HG02870 (cell line): ENCODE measurements around the gene CH25H.
A peak's percentile ranks its signal among the peaks of the same experiment; 100 is the strongest.
"Not testable (repeated sequence)": the region's sequence is repeated elsewhere in the genome, so short reads cannot be mapped to it uniquely, and the experiment has no call there.

Source experiments
- ATAC-seq: cut with Tn5 transposase; IDR thresholded peaks from one replicate; pipeline ENCODE4 v1.9.1; 2021; ENCODE audit warnings: mild to moderate bottlenecking, moderate library complexity; ENCODE audit not compliant: unreplicated experiment

The CH25H gene, protein sequence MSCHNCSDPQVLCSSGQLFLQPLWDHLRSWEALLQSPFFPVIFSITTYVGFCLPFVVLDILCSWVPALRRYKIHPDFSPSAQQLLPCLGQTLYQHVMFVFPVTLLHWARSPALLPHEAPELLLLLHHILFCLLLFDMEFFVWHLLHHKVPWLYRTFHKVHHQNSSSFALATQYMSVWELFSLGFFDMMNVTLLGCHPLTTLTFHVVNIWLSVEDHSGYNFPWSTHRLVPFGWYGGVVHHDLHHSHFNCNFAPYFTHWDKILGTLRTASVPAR

DNA sequence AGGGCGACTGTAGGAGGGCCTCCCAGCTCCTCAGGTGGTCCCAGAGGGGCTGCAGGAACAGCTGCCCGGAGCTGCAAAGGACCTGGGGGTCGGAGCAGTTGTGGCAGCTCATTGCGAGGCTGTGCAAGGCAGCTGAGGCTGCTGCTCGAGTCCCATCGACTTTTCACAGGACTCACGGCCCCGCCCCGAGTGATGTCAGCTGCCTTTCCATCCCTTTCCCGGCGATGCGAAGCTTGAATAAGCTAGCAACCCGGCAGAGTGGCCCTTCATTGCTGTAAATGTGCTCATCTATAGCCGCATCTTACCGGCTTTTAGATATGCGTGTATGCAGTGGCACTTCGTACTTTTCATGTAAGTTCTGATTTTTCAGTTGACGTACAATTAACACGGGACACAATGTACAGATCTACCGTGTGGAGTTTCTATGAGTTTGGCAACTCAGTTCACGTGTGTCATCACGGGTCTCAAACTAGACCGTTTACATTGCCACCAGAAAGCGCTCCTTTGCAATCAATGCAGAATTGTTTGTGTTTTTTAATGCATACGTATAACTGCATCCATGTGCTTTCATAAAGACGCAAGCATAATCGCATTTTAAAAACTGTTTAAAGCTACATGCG lies at the start of gene CH25H:
Gene CH25H, minus strand, starts transcription at position 137 of the 620 bp plus-strand sequence. Its CDS starts 25 bp downstream, at position 112.
- no peak for ATAC-seq

DNA sequence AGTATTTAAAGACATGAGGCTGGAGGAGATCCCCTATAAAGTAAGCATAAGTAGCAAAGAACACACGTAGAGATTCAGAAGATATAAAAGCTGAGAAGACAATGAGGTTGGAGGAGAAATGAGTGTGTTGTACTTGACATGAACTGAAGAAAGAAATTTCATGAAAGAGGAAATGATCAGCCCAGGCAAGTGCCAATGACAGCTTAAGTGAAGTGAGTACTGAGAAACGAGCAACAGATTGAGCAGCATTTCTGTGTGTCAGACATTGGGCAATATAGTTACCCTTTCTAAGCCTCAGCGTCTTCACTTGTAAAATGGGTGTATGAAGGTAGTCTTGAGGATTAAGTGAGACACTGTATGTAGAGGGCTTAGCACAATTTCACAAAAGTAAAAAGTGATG lies 49.2 kb upstream of the CH25H start:
- no peak for ATAC-seq

DNA sequence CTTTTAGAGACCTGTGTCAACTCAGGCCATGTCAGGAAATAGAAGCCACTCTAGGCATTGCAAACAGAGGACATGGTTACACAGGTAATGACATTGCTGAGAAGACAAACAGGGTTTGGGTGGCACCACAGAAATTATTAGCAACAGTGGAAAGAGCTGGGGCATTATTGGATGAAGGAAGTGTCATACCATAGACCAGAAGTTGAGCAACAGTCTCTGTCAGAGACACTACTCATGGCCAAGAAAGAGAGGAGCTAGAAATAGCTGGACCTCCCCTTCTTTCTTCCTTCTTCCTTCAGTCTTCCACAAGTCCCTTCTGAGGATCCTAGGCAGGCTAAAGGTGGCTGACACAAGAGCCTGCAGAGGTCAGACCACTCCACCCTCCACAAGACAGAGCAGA lies 48.7 kb upstream of the CH25H start:
- ATAC-seq = no peak

DNA sequence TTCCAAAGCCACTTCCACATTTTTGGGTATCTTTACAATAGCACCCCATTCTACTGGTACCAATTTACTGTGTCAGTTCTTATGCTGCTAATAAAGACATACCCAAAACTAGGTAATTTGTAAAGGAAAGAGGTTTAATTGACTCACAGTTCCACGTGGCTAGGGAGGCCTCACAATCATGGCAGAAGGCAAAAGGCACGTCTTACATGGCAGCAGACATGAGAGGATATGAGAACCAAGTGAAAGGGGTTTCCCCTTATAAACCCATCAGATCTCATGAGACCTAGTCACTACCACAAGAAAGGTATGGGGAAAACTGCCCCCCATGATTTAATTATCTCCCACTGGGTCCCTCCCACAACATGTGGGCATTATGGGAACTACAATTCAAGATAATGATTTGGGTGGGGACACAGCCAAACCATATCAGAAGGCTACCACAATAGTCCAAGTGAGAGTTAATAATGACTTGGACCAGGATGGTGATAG lies 48.0 kb upstream of the CH25H start:
- not testable (repeated sequence) for ATAC-seq

DNA sequence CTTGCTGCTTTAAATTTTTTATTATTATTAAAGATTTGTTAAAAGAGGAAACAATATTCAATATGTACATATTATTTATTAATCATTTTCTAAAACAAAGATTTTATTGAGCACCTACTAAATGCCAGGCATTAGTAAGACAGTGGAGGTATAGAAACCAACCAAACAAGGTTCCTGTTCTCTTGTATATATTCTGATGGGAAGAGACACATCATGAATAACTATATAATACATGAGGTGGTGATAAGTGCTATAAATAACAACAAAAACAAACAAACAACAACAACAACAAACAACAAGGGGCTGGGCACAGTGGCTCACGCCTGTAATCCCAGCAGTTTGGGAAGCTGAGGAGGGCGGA lies 45.1 kb upstream of the CH25H start:
- ATAC-seq = no peak

DNA sequence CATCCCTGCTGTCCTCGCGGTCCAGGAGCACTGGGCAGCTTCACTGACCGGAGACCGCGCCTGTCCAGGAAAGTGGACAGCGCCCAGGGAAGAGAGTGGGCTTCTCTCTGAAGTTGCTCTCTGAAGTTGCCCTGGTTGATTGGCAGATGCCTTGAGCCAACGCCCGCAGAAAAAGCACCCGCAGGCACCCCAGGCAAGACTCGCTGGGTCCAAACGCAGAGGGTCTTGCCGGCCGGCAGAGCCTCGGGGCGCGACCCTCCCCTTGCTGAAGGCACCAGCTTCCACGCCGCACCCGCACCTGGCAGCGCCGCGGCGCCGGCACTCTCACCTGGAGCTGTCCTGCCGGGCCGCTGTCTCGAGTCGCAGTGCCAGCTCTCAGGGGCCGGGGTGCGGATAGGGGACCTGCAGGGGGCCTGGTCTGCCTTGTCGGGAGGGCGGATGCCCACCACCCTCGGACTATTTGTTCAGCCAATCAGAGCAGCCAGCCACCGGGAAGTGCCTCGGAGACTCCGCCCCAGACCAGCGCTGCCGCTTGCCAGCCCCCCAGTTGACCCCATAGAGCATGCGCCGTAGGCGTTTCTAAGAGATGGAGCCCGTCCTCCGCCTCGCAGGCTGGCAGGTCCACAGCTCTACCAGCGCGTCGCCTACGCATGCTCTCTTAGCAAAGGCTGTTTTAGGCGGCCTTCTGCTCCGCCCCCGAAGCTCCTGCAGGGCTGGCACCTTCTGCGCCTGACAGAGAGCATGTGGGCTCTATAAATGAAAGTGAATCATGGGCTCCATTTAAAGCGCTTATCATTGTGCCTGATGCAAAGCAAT lies 44.5 kb upstream of the CH25H start, which contains the start of gene LIPA:
Gene LIPA, minus strand, starts transcription at position 367 of the 816 bp plus-strand sequence. CDS start 4,127 bp downstream, outside the sequence.
- ATAC-seq = peak; percentile 92

DNA sequence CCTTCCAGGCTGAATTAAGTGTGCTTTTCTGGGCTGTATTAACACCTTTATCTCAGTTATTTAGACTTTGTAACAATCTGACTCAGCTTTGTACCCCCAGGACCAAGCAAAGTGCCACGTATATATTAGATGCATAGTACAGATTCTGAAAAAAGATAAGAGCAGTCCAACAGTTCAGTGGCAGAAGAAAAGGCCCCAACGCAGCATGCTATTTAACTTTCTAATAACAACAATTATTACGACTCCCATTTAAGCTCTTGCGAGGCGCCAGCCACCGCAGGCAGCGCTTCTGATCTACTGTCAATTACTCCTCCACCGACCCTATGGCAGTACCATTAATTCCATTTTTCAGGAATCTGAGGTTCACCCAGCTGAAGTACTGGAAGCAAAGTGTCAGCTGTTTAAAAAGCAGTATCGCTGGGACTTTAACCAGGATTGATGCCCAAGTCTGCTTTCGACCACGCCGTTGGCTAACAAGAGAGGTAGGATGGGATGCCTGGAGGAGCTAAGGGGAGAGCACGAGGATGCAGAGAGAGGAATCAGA lies 43.8 kb upstream of the CH25H start:
- no peak for ATAC-seq

DNA sequence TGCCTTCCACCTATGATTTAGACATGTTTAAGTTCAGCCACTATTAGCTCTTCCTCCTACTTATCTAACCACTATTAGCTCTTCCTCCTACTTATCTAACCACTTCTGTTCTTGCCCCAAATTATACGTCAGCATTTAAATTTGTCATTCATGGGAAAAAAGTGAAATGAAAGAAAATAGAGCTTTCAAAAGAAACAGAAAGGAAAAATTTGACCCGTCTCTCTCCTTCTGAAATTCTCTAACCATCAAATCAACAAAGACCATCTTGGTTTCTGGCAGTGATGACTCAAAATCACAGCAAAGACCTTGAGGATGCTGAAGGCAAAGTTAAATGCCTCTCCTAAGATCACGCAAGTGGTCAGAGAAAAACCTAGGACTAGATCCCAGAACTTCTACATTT lies 41.9 kb upstream of the CH25H start:
- ATAC-seq = no peak

DNA sequence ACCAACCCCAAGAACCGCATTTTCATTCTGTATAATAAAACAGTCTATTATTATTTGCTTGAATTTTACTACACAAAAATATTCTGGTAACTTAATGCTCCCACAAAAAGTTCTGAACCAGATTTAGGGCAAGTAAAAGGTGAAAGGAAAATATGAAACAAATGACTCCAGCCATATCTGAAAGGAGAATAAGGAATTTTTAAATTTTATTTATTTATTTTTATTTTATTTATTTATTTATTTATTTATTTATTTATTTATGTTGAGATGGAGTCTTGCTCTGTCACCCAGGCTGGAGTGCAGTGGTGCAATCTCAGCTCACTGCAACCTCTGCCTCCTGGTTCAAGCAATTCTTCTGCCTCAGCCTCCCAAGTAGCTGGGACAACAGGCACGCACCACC lies 40.5 kb upstream of the CH25H start:
- not testable (repeated sequence) for ATAC-seq

DNA sequence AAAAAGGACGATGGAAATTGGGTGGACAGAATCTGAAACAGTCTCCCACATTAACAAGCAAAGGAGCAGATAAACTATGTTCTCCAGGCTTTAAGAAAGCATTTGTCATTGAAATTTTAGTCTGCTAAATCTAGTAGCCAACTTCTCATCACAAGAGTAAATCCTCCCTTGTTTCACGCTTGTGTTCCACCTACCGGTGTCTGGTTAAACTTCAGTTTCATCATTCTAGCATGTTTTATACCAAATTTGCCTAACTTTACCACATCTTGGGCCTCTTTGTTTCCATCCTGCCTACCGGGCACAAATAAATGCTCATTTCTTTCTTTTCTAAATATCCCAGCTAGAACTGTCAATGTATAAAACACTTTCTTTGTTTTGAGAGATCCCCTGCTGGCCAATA lies 38.7 kb upstream of the CH25H start:
- peak; percentile 38 for ATAC-seq

DNA sequence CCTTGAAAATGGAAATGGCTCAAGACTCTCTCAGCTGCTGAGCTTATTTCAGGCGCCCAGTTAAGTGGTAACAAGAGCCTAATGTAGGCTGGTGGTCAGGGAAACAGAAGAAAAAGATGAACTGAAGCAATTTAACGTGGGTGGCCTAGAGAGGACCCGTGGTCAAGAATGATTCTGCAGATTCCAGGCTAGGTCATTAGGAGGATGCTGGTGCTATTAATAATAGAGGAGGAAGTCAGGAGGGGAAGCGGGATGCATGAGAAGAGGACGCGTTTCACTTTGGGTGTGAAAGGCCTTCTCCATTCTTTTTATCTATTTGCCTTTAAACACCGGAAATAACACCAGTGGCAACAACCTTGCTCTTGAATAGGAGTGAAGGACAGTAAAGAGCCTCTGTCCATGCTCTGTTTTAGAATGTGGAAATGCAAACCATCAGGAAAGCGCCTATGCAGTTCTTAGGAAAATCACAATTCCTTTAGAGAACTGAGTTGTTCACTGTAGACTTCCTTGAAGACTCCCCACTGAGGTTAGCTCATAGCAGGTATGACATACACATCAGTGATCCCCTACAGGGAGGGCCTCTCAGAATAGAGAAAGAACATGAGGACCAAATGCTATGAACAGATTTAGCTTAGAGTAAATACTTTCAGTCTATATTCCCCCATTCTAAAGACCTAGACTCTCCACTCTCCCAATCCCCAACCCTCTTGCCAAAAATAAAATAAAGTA lies 35.9 kb upstream of the CH25H start:
- no peak for ATAC-seq

DNA sequence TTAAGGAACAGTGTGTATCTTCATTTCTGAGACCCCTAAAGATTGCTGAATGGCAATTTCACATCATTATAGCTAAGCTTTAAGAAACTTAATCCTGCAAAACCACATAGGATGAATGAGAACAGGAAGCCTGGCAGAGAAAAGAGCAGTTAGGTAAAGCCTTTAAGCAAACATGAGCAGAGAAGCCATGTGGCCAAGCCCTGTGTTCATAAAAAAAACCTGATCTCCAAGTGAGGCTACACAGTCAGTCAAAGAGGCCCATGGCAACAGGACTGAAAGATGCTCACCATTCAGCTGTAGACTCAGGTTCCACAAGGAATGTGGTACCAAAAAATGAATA lies 35.2 kb upstream of the CH25H start:
- ATAC-seq = no peak

DNA sequence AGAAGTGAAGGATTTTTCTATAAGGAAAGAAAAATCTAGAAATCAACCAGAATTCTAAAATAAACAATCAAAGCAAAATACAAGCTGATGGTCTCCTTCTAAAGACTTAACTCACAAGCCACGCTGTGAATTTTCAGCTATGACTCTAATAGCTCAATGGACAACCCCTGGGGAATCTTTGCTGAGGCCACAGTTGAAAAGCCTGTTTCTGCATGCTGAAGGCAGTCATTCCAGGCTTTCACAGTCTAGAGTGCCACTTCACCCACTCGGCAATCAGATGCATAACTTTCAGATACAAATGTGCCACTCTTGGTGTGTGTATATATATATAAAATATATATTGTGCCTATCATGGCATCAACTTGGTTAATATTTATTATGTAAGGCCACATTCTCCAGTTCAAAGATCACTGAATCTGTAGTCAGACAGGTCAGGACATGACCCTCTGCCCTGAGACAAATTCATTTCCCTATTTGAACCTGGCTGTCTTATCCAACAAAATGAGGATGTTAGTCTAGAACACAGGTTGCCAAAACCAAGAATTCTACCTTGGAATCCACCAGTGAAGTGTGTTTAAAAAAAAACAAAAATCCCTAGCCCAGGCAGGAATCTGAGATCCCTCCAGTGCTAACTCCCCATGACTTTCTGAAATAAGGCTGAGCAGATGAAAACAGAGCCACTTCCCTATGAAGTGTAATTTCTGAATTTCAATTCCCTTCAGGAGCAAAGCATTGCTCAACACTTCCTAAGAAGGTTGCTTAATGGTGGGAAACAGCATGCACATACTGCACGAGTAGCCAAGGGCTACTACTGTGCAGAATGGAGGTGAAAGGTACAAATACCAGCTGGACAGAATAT lies 34.6 kb upstream of the CH25H start:
- ATAC-seq = peak; percentile 39

DNA sequence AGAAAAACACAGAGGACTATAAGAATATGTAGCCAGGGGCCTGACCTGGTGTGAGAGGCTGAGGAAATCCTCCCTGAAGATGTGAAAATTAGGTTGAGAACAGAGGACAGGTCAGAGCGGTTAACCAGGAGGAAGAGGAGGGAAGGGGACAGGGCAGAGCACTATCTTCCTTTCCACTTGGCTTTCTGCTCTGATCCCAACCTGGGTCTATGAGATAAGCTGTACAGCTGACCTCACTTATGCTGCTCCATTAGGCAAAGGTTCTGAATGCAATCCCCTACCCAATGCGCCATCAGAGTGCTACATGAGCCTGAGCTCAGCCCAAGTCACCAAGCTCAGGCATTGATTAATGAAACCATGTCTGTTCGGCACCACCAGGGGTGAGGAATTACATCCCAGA lies 33.9 kb upstream of the CH25H start:
- ATAC-seq = no peak

DNA sequence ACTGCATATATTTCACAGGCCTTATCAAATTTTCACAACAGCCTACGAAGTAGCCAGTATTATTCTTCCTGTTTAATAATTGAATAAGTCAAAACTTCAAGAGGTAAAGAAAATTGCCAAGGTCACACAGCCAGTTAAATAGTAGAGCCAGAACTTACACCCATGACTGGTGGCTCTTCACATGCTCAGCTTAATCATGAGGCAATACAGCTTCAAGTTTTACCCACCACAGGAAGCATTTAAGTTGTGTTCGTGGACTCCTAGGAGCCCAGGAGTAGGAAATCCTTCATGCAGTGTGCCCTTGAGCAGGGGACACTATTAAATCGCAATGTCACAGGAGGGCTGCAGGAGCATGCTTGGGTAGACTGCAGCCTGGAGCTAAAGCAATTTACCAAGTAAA lies 33.4 kb upstream of the CH25H start:
- no peak for ATAC-seq

DNA sequence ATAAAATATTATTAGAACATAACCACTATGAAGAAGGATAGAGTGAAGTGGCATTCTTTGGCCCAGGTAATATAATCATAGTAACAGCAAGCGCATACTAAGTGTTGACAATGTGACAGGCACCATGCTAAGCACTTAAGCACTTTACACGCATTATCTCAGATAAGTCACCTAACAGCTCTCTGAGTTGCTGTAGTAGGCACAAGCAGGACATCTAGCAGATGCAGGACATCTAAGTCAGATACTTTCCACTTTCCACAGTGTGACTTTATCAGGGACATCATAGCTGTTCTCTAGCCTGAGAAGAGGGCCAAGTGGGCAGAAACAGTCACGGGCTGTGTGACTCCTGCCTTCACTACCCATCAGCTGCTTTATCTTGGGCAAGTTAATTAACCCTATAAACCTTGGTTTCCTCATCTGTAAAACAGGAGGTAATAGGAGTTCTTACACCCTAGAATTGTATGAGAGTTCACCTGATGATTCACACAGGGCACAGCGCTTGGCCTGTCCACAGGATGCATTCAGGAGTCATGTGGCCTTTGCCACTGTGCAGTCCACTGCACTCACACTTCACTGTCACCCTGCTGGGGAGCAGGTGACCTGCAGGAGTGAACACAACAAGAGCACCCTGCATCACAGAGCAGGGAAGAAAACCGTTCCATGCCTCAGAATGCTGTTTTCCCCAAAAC lies 32.0 kb upstream of the CH25H start:
- no peak for ATAC-seq

DNA sequence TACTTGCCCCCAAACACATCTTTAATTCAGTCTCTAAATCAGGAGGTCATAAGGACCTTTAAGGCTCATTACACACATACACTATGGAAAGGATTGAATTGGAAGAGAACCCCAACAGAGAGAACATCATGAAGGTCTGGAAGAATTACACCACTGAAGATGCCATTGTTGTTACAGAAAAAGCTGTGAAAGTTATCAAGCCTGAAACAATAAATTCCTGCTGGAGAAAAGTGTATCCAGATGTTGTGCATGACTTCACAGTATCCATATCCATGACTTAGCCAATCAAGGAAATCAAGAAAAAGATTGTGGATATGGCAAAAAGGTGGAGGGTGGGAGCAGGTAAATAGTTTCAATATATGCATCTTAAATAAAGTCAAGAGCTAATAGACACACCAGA lies 30.7 kb upstream of the CH25H start:
- ATAC-seq = no peak

DNA sequence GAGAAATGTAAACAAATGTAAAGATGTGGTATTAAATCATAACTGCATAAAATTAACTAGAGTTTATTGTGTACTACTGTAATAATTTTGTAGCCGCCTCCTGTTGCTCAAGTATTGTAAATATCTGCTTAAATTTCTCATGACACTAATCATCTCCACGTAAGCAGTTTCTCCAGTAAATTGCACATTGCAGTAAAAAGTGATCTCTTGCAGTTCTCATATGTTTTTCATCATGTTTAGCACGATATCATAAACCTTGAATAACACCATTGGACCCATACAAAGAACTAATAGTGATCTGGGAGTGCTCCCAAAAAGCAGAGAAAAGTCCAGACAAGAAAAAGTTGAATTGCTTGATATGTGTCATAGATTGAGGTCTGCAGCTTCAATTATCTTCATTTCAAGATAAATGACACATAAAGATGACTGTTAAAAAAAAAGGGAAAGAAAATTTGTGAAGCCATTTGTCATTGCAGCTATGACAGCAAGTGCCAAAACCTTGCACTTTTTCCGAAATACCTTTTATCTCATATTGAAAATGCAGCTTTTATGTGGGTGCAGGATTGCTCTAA lies 29.2 kb upstream of the CH25H start:
- ATAC-seq = no peak
